GM12878 (cell line): ENCODE results near the gene EIF2B5. TPM values are rescaled to one million over a fixed set of nuclear protein-coding genes. Genes with fewer than 3 reads are reported as not detected.

Experiments
- ATAC-seq: fragments of 200-7000 bp; cut with Tn5 transposase; 3 replicates; pipeline ENCODE4 v1.9.1; 2020; ENCODE audit warnings: mild to moderate bottlenecking, moderate library complexity
- BruUV-seq: library from RNA; stranded (reverse); fragments of 400-500 nt; replicated peaks from 2 replicates; lab custom pipeline; 2021; lab: Mats Ljungman, UMichigan
- CTCF ChIA-PET: fragments of 300-600 bp; sonication (Branson Sonifier 250); formaldehyde crosslinking; extraction: SDS; loops from one replicate; lab custom pipeline; 2021; ENCODE audit warnings: inconsistent platforms; lab: Yijun Ruan, JAX
- POLR2A ChIA-PET: fragments of 350-600 bp; formaldehyde crosslinking; extraction: SDS; loops from one replicate; lab custom pipeline; 2021; ENCODE audit warnings: inconsistent platforms; lab: Charles Lee
- RAD21 ChIA-PET: fragments of 300-600 bp; sonication (Branson Sonifier 250); formaldehyde crosslinking; loops from one replicate; lab custom pipeline; 2023; ENCODE audit warnings: antibody characterized with exemption; ENCODE audit not compliant: unreplicated experiment; lab: Charles Lee
- SMC1A ChIA-PET: fragments of 300-600 bp; sonication (Branson Sonifier 250); formaldehyde crosslinking; loops from one replicate; lab custom pipeline; 2023; ENCODE audit not compliant: unreplicated experiment, uncharacterized antibody; lab: Charles Lee
- DNase-seq: peaks from one replicate; pipeline ENCODE4 v3.0.0-alpha.2; 2011; ENCODE audit warnings: low read depth, low spot score
- FAIRE-seq: peaks from 3 replicates; lab custom pipeline; 2011; peaks lifted over from hg19 to GRCh38; lab: Jason Lieb, UNC
- H2AFZ ChIP-seq: 2 replicates; pipeline ENCODE4 v1.6.0; 2011; ENCODE audit warnings: low read depth, low read length, control low read depth; ENCODE audit not compliant: control insufficient read depth
- H3K27ac ChIP-seq: 2 replicates; pipeline ENCODE4 v1.5.1; 2011; ENCODE audit warnings: control low read depth; ENCODE audit not compliant: control insufficient read depth, insufficient read depth
- H3K27me3 ChIP-seq, 2 experiments: replicated peaks in 1 of 2; 2 replicates each; pipeline versions ENCODE4 v1.6.0 to v1.6.1; 2011; ENCODE audit warnings: low read length in 1 of 2; ENCODE audit not compliant: control insufficient read depth in 2 of 2, insufficient read depth in 2 of 2
- H3K36me3 ChIP-seq, 2 experiments: 2 replicates each; pipeline ENCODE4 v1.5.1; 2011; ENCODE audit warnings: low read length in 1 of 2; ENCODE audit not compliant: control insufficient read depth in 2 of 2, insufficient read depth in 2 of 2
- H3K4me1 ChIP-seq: 2 replicates; pipeline ENCODE4 v1.6.1; 2011; ENCODE audit warnings: mild to moderate bottlenecking, low read length, moderate library complexity, mixed read lengths; ENCODE audit not compliant: control insufficient read depth, insufficient read depth
- H3K4me2 ChIP-seq: 2 replicates; pipeline ENCODE4 v1.6.0; 2011; ENCODE audit warnings: control low read depth; ENCODE audit not compliant: control insufficient read depth, insufficient read depth
- H3K4me3 ChIP-seq: fragments of 200-600 bp; sonication (generic); 2 replicates; pipeline ENCODE4 v1.5.1; 2016
- H3K79me2 ChIP-seq: 2 replicates; pipeline ENCODE4 v1.6.0; 2011; ENCODE audit warnings: low read length; ENCODE audit not compliant: control insufficient read depth, insufficient read depth
- H3K9ac ChIP-seq: 2 replicates; pipeline ENCODE4 v1.8.0; 2011; ENCODE audit warnings: low read length, control low read depth, mixed read lengths; ENCODE audit not compliant: control insufficient read depth, insufficient read depth
- H3K9me3 ChIP-seq: replicated peaks from 3 replicates; pipeline ENCODE4 v1.5.1; 2011; ENCODE audit warnings: mild to moderate bottlenecking, low read length; ENCODE audit not compliant: control insufficient read depth, insufficient read depth
- H4K20me1 ChIP-seq: 2 replicates; pipeline ENCODE4 v1.6.0; 2011; ENCODE audit not compliant: control insufficient read depth, insufficient read depth
- BACH1 ChIP-seq: fragments of 450-650 bp; IDR thresholded peaks from 2 replicates; pipeline ENCODE4 v1.6.1; 2017; ENCODE audit warnings: mild to moderate bottlenecking, borderline replicate concordance
- CHD1 ChIP-seq: IDR thresholded peaks from 2 replicates; pipeline ENCODE4 v1.6.1; 2012; ENCODE audit warnings: low read depth, low read length, improper control_type of control experiment
- CHD4 ChIP-seq: fragments of 200-600 bp; sonication (generic); IDR thresholded peaks from 2 replicates; pipeline ENCODE4 v1.6.1; 2016; ENCODE audit warnings: mild to moderate bottlenecking
- SP1 ChIP-seq: IDR thresholded peaks from one replicate; pipeline ENCODE4 v1.6.1; 2011; ENCODE audit warnings: low read depth, low read length
- TCF12 ChIP-seq: IDR thresholded peaks from 2 replicates; pipeline ENCODE4 v1.6.1; 2011; ENCODE audit warnings: low read depth, mild to moderate bottlenecking, low read length
- WRNIP1 ChIP-seq: IDR thresholded peaks from 2 replicates; pipeline ENCODE4 v1.6.1; 2011; ENCODE audit warnings: low read depth, low read length, improper control_type of control experiment, borderline replicate concordance
- WGBS: methylation state at CpG from one replicate; pipeline ENCODE4 v1.1.6; 2016; ENCODE audit warnings: low lambda C conversion rate; ENCODE audit not compliant: insufficient replicate concordance, insufficient coverage; ENCODE audit errors: missing lambda C conversion rate; 5-methylcytosine and 5-hydroxymethylcytosine counted together
- in situ Hi-C: fragments of 300-500 bp; cut with MboI; formaldehyde crosslinking; loops from 9 replicates; pipeline ENCODE4 v1.14.3; 2018; ENCODE audit warnings: mixed read lengths
- intact Hi-C: fragments of 100-400 bp; cut with micrococcal nuclease; formaldehyde crosslinking; loops from one replicate; pipeline ENCODE4 v1.14.2; 2022; ENCODE audit not compliant: unreplicated experiment
- polyA plus RNA-seq, 11 experiments: library from polyadenylated mRNA; depleted of rRNA in 4 of 11; unstranded in 6 of 11; stranded (reverse) in 5 of 11; fragments of >200 nt; fragmentation: Nextera tagmentation in 4 of 11; fragmentation: Illumina TruSeq in 1 of 11; extraction: Ambion mirVana in 4 of 11; extraction: Trizol in 1 of 11; gene quantifications; 1 replicate in 1 of 11; 2 replicates in 10 of 11; pipeline versions ENCODE4 v1.2.1 to v1.2.3, GENCODE V29; 2011 to 2016; ENCODE audit warnings: inconsistent platforms in 2 of 11, missing spikeins in 2 of 11, low read depth in 1 of 11
- total RNA-seq, 4 experiments: library from RNA; depleted of rRNA in 3 of 4; stranded (reverse); fragments of >200 nt in 3 of 4; fragmentation: Illumina TruSeq in 1 of 4; extraction: Trizol in 1 of 4; gene quantifications; 2 replicates each; pipeline versions ENCODE4 v1.2.1 to v1.2.3, GENCODE V29; 2013 to 2021
- TF ChIP-seq, protein P1 (sequence below): fragments of 450-650 bp; IDR thresholded peaks from 2 replicates; pipeline ENCODE4 v1.6.1; 2017; ENCODE audit warnings: mild to moderate bottlenecking, low read depth, inconsistent platforms; ENCODE audit not compliant: poor library complexity, severe bottlenecking
- TF ChIP-seq, protein P2 (sequence below): IDR thresholded peaks from 2 replicates; pipeline ENCODE4 v1.6.1; 2012; ENCODE audit warnings: low read depth, low read length, improper control_type of control experiment
- TF ChIP-seq, protein P3 (sequence below): fragments of 450-650 bp; IDR thresholded peaks from 2 replicates; pipeline ENCODE4 v1.6.1; 2017; ENCODE audit warnings: antibody characterized with exemption, mild to moderate bottlenecking, moderate library complexity

EIF2B5 gene
- total and polyA plus RNA-seq, 10 of the 15 experiments (the other 5 are each of a cell fraction or from before 2014, with no cell fraction given), result 13.7 to 82.7 (median 52.2) TPM

DNA sequence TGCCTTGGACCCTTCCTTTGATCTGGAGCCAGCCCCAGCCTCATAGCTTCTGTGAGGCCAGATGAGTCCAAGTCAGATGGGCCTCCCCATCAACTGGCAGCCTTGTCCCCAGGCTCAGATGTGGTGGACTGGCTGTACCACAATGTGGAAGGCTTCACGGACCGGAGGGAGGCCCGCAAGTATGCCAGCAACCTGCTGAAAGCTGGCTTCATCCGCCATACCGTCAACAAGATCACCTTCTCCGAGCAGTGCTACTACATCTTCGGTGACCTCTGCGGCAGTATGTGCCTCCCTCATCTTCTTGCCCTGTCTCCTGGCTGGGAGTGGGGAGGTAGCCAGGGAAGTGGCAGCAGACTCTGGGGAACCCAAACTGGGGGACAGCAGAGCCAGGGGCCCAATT, 32.6 kb downstream of the EIF2B5 start (continued):
- TF ChIP-seq, protein P1, sequence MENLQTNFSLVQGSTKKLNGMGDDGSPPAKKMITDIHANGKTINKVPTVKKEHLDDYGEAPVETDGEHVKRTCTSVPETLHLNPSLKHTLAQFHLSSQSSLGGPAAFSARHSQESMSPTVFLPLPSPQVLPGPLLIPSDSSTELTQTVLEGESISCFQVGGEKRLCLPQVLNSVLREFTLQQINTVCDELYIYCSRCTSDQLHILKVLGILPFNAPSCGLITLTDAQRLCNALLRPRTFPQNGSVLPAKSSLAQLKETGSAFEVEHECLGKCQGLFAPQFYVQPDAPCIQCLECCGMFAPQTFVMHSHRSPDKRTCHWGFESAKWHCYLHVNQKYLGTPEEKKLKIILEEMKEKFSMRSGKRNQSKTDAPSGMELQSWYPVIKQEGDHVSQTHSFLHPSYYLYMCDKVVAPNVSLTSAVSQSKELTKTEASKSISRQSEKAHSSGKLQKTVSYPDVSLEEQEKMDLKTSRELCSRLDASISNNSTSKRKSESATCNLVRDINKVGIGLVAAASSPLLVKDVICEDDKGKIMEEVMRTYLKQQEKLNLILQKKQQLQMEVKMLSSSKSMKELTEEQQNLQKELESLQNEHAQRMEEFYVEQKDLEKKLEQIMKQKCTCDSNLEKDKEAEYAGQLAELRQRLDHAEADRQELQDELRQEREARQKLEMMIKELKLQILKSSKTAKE, result no peak
- TF ChIP-seq TCF12 (no peak), CHD4 (no peak), SP1 (no peak)
- TF ChIP-seq, protein P2, sequence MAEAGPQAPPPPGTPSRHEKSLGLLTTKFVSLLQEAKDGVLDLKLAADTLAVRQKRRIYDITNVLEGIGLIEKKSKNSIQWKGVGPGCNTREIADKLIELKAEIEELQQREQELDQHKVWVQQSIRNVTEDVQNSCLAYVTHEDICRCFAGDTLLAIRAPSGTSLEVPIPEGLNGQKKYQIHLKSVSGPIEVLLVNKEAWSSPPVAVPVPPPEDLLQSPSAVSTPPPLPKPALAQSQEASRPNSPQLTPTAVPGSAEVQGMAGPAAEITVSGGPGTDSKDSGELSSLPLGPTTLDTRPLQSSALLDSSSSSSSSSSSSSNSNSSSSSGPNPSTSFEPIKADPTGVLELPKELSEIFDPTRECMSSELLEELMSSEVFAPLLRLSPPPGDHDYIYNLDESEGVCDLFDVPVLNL, result no peak
- TF ChIP-seq, all 136 proteins: peak for 0

DNA sequence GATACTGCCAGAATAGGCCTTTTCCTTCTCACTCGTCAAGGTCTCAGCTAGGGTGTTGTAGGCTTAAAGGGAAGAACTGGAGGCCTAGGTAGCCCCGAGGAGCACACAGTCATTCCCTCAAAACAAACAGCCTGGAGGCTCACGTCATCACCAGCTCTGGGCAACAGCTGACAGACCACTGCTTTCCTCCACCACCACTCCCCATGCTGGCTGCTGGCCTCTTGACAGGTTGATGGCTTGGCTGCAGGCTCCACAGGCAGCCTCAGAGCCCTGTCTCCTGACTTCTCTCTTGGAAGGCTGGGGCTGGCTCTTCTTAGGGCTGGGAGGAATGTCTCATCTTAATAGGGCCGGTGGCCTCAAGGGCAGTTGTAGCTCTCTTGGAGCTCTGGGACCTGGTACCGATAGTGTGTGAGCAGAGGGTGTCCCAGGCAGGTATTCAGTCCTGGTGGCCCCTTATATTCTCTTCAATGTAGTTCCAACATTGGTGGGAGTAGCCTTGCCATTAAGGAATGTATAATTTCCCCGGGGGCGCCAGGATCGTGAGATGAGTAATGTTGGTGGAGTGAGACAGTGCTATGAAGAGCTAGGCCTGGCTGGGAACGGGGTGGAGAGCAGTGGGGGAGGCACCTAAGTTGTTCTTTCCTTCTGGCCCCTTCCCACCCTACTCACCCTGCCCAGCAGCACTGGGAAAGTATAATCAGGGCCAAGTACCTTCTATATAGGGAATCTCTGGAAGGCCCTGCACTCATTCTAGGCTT, 33.4 kb downstream of the EIF2B5 start:
- no peak for TF ChIP-seq WRNIP1
- TF ChIP-seq BACH1, result no peak
- TF ChIP-seq, protein P3, sequence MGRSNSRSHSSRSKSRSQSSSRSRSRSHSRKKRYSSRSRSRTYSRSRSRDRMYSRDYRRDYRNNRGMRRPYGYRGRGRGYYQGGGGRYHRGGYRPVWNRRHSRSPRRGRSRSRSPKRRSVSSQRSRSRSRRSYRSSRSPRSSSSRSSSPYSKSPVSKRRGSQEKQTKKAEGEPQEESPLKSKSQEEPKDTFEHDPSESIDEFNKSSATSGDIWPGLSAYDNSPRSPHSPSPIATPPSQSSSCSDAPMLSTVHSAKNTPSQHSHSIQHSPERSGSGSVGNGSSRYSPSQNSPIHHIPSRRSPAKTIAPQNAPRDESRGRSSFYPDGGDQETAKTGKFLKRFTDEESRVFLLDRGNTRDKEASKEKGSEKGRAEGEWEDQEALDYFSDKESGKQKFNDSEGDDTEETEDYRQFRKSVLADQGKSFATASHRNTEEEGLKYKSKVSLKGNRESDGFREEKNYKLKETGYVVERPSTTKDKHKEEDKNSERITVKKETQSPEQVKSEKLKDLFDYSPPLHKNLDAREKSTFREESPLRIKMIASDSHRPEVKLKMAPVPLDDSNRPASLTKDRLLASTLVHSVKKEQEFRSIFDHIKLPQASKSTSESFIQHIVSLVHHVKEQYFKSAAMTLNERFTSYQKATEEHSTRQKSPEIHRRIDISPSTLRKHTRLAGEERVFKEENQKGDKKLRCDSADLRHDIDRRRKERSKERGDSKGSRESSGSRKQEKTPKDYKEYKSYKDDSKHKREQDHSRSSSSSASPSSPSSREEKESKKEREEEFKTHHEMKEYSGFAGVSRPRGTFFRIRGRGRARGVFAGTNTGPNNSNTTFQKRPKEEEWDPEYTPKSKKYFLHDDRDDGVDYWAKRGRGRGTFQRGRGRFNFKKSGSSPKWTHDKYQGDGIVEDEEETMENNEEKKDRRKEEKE, result no peak
- TF ChIP-seq CHD1, result no peak
- TF ChIP-seq, all 136 proteins: peak for 0
- CTCF ChIA-PET, result no interaction called here
- H3K9ac ChIP-seq, result no peak overlapping the region
- no peaks in the 10 kb centered on the region for H3K79me2 ChIP-seq
- no peak overlapping the region for H3K4me3 ChIP-seq
- H2AFZ ChIP-seq, result no peak overlapping the region
- no peak overlapping the region for H3K4me2 ChIP-seq
- in situ Hi-C loops (no loop called here), intact Hi-C loops (no loop called here)
- BruUV-seq, result no TSS peak
- no peak for FAIRE-seq
- no peaks in the 10 kb centered on the region for H3K4me1 ChIP-seq
- ATAC-seq, result no peak
- no peaks in the 10 kb centered on the region for H3K27me3 ChIP-seq
- H3K27ac ChIP-seq, result no peak overlapping the region
- no peak for DNase-seq
- POLR2A ChIA-PET, result interaction anchor here (0.5 kb wide), 1 partner anchor 143 kb away, joined by 3 read pairs; no protein-coding TSS in a partner anchor
- 88% methylated on average over 9 of the region's 9 CpGs for WGBS
- H4K20me1 ChIP-seq, result no peaks in the 10 kb centered on the region
- RAD21 ChIA-PET, result interaction anchor here (1.5 kb wide), 1 partner anchor 13 kb away, joined by 3 read pairs; no protein-coding TSS in a partner anchor
- SMC1A ChIA-PET, result no interaction called here
- H3K36me3 ChIP-seq, result peaks cover 6 to 17% of the 10 kb centered on the region in 2 experiments; a peak in 3 of 4 replicates
- H3K9me3 ChIP-seq, result no peaks in the 10 kb centered on the region
